CD4-positive, alpha-beta T cell treated with Interleukin-4 for 1 hour (primary cell): Measurements from ENCODE around the gene CCDC90B.
"Not testable (repeated sequence)": the region's sequence is repeated elsewhere in the genome, so short reads cannot be mapped to it uniquely, and the experiment has no call there.

ENCODE experiments used
- DNase-seq, 2 donors: peaks; one replicate each; pipeline ENCODE4 v3.0.0-alpha.2; 2020 to 2022

CCDC90B gene

GRCh38 chr11:83285151-83285770 is 906 bp downstream of the CCDC90B start:
- no peak for DNase-seq

GRCh38 chr11:83284501-83285150 is 1.5 kb downstream of the CCDC90B start:
- DNase-seq: peak in 1 of 2 donors; percentile 5

- no peak for DNase-seq
Observed at GRCh38 chr11:83282084-83282716, 4.0 kb downstream of the CCDC90B start.

- DNase-seq: no peak
Observed at GRCh38 chr11:83280256-83280655, 5.9 kb downstream of the CCDC90B start.

- DNase-seq: no peak
Observed at GRCh38 chr11:83278351-83278750, 7.8 kb downstream of the CCDC90B start.

GRCh38 chr11:83275888-83276641 is 10.1 kb downstream of the CCDC90B start:
- no peak for DNase-seq

- DNase-seq: no peak
Observed at GRCh38 chr11:83272627-83273026, 13.5 kb downstream of the CCDC90B start.

GRCh38 chr11:83271734-83272133 is 14.4 kb downstream of the CCDC90B start:
- DNase-seq: not testable (repeated sequence)

- not testable (repeated sequence) for DNase-seq
Observed at GRCh38 chr11:83269080-83269479, 17.1 kb downstream of the CCDC90B start.

GRCh38 chr11:83265331-83265730 is 20.8 kb downstream of the CCDC90B start:
- DNase-seq: no peak

- no peak for DNase-seq
Observed at GRCh38 chr11:83259559-83259958, 26.6 kb downstream of the CCDC90B start.

GRCh38 chr11:83257761-83258168 is 28.4 kb downstream of the CCDC90B start:
- no peak for DNase-seq

- no peak for DNase-seq
Observed at GRCh38 chr11:83256602-83257340, 29.4 kb downstream of the CCDC90B start.

- no peak for DNase-seq
Observed at GRCh38 chr11:83255366-83255765, 30.8 kb downstream of the CCDC90B start.

- DNase-seq: no peak
Observed at GRCh38 chr11:83252941-83253340, 33.2 kb downstream of the CCDC90B start.

GRCh38 chr11:83252266-83252665 is 33.9 kb downstream of the CCDC90B start:
- DNase-seq: no peak

GRCh38 chr11:83249972-83250593 is 36.1 kb downstream of the CCDC90B start:
- peak; percentile 13 to 53 for DNase-seq

GRCh38 chr11:83249445-83249844 is 36.7 kb downstream of the CCDC90B start:
- no peak for DNase-seq

GRCh38 chr11:83241291-83241946 is 44.7 kb downstream of the CCDC90B start:
- peak in 1 of 2 donors; percentile 16 for DNase-seq

GRCh38 chr11:83238111-83238510 is 48.1 kb downstream of the CCDC90B start:
- DNase-seq: no peak

- no peak for DNase-seq
Observed at GRCh38 chr11:83235825-83236224, 50.3 kb downstream of the CCDC90B start.

- DNase-seq: no peak
Observed at GRCh38 chr11:83223457-83223856, 62.7 kb downstream of the CCDC90B start.
